HCT116 (cell line): ENCODE results near the gene TMEM143.

Source experiments
- CTCF ChIP-seq, 3 experiments: fragments of 200-600 bp in 1 of 3; sonication (generic) in 1 of 3; IDR thresholded peaks in 2 of 3; conservative IDR thresholded peaks in 1 of 3; 2 replicates each; pipeline ENCODE4 v1.5.1; 2012 to 2017; ENCODE audit warnings: low read depth in 2 of 3, low read length in 2 of 3, antibody characterized with exemption in 1 of 3, borderline replicate concordance in 1 of 3, control low read depth in 1 of 3, mild to moderate bottlenecking in 1 of 3, mixed read lengths in 1 of 3, mixed run types in 1 of 3, moderate library complexity in 1 of 3; ENCODE audit not compliant: insufficient read depth in 1 of 3
- EZH2 ChIP-seq: fragments of 200-600 bp; sonication (generic); IDR thresholded peaks from 2 replicates; pipeline ENCODE4 v1.6.1; 2017; ENCODE audit warnings: antibody characterized with exemption, mixed run types
- SIN3A ChIP-seq: IDR thresholded peaks from 2 replicates; pipeline ENCODE4 v1.6.1; 2012; ENCODE audit warnings: low read depth
- SP1 ChIP-seq: IDR thresholded peaks from 2 replicates; pipeline ENCODE4 v1.6.1; 2012; ENCODE audit warnings: low read depth
- SRF ChIP-seq: IDR thresholded peaks from 2 replicates; pipeline ENCODE4 v1.6.1; 2012; ENCODE audit warnings: low read depth
- ZBTB33 ChIP-seq: IDR thresholded peaks from 2 replicates; pipeline ENCODE4 v1.6.1; 2011; ENCODE audit warnings: mild to moderate bottlenecking, low read length, moderate library complexity; ENCODE audit not compliant: insufficient replicate concordance; ENCODE audit errors: extremely low read depth

- TF ChIP-seq CTCF (IDR thresholded peaks at IDR 0.05 in 2 of 3, conservative IDR thresholded peaks at IDR 0.05 in 1 of 3; ENCODE audit: borderline replicate concordance in 1 of 3, insufficient read depth in 1 of 3, low read depth in 2 of 3, low read length in 2 of 3), result no peak
- no peak for TF ChIP-seq EZH2
- no peak for TF ChIP-seq ZBTB33
- TF ChIP-seq SRF, result no peak
- no peak for TF ChIP-seq SIN3A
- no peak for TF ChIP-seq SP1
Observed at GRCh38 chr19:48392860-48393558, 29.3 kb upstream of the TMEM143 start.
